Globus pallidus (tissue), 1 donor: Measurements from ENCODE around the gene SH3BP5.
A peak's percentile ranks its signal among the peaks of the same experiment; 100 is the strongest.
"Not testable (repeated sequence)": the region's sequence is repeated elsewhere in the genome, so short reads cannot be mapped to it uniquely, and the experiment has no call there.

Experiments used
- DNase-seq: peaks from one replicate; pipeline ENCODE4 v3.0.0-alpha.2; 2015; ENCODE audit warnings: low spot score

Gene SH3BP5, protein sequence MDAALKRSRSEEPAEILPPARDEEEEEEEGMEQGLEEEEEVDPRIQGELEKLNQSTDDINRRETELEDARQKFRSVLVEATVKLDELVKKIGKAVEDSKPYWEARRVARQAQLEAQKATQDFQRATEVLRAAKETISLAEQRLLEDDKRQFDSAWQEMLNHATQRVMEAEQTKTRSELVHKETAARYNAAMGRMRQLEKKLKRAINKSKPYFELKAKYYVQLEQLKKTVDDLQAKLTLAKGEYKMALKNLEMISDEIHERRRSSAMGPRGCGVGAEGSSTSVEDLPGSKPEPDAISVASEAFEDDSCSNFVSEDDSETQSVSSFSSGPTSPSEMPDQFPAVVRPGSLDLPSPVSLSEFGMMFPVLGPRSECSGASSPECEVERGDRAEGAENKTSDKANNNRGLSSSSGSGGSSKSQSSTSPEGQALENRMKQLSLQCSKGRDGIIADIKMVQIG

DNA sequence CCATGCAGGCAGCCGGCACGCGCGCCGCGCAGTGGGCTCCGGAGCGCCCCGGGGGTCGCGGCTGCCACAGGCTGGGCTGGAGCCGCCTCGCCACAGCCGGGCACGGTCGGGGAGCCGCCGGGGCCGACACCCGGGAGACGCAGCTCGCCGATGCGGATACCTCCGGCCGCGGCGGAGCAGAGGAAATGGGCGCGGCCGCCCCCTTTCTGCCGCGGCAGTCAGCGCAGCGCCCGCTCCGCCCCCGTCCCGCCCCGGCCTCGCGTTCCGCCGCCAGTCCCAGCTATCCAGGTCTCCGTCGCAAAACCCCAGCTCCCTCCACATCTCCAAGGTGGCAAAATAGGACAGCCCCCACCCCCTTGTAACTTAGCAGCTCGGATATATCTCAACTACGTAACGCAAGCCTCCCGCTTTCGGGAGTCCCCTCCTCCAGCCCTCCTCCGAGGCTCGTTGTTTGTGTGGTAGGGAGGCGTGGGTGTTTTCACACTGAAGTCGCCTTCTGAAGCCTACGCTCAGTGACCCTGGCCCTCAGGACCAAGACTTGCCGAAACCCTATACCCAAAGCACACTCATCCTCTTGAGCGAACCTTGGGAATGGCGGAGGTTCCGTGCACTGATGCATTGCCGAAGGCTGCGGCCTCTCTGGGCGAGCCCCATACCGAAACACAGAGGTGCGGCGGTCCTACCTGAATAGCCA, at the start of gene SH3BP5:
Gene SH3BP5 (minus strand): TSS at position 182 of the 694 bp plus-strand sequence. CDS start 178 bp downstream, at position 4.
- DNase-seq, result peak; percentile 69

DNA sequence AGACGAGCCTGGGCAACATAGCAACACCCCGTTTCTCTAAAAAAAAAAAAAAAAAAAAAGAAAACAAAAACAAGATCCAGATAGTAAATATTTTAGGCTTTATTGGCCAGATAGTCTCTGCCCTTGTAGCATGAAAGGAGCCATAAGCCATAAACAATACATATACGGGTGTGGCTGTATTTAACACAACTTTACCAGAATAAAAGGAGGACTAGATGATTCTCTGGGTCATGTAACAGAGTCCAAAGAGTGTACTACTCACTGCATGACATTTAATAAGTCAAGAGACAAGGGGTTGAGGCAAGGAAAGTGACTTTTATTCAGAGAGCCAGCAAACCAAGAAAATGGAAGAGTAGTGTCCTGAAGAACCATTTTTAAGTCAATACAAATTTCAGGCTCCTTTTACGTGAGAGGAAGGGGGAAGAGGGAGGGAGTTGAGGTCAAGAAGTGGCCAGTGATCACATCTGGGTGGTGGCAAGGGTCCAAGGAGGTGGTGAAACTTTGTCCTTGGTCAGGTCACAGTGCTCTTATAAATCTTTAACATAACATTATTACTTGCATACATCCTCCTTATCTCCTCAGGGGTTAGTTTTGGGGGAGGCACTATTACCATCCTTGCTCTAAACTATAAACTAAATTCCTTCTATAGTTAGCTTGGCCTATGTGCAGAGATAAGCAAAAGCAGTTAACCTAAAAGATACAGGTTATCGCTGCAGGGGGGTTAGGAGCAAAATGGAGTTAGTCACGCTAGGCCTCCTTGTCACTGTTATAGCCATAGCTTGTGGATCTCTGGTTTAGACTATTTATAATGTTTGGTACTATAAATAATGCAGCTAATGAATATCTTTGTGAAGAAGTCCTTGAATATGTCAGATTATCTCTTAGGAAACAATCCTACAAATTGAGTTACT, 48.8 kb upstream of the SH3BP5 start:
- no peak for DNase-seq

DNA sequence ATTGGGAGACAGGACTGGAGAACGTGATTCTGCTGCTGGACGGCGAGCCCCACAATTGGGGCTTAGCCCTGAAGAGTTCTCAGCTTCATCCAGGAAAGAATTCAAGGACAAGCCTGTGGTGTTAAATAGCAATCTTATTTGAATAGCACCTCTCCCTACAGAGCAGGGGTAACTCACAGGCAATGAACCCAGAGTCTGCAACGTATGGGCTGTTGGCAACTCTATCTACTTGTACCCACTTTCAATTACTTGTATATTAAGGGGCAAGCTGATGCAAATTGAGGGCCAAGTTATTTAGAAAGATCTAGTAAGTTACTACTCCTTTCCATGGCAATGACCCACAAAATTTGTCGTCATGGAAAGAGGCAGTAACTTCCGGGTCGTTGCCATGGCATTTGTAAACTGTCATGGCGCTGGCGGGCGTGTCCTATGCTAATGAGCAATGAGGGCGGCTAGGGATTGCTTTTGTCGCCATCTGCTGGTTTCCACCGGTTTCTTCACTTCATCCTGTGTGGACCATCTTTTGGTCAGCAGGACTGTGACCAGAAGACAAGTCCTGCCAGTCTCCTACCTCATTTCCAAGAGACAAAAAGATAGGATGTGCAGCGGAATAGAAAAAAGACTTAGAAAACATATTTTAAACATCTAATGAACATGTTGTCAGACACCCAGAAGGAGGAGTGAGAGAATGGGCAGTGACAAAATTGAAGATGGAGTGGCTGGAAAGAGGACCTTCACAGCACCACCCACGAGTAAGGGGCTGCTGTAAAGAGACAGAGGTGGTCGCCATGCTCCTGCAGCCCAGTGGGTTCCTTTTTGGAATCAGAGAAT, 45.8 kb upstream of the SH3BP5 start:
- DNase-seq, result peak; percentile 95

DNA sequence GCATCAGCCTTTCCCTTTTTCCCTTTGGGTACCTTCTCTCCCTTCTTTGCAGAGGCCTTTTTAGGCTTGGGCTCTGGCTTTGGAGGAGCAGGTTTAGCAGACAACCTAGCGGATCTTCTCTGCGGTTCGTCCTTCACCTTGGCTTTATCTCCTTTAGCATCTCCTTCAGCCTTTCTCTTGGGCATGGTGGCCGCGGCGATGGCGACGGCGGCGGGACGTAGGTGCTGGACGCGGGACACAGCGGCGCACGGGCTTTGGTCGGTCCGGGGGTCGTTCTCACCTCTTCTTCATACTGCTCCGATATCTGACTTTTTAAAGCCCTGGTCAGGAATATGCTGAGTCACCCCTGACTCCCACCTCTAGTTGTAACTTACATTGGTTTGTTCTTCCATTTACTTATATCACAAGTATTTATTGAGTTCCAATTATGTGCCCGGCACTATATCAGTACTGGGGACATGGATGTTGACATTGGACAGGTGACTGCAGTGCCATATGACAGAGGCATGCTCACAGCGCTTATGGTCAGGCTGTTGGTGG, 43.1 kb upstream of the SH3BP5 start:
- no peak for DNase-seq

DNA sequence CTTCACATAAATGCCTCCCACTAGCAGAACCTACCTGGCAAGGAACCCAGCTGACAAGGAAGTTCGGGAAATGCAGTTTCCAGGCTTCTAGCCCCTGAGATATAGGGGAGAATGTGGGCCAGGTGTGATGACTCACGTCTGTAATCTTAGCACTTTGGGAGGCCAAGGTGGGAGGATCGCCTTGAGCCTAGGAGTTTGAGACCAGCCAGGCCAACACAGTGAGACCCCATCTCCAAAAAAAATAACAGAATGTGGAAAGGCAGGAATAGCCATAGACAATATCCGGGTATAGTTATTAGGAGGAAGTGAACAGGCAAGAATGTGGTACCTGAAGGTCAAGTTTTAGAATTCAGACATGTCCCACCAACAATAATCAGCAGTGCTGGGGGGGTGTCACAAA, 40.5 kb upstream of the SH3BP5 start:
- no peak for DNase-seq

DNA sequence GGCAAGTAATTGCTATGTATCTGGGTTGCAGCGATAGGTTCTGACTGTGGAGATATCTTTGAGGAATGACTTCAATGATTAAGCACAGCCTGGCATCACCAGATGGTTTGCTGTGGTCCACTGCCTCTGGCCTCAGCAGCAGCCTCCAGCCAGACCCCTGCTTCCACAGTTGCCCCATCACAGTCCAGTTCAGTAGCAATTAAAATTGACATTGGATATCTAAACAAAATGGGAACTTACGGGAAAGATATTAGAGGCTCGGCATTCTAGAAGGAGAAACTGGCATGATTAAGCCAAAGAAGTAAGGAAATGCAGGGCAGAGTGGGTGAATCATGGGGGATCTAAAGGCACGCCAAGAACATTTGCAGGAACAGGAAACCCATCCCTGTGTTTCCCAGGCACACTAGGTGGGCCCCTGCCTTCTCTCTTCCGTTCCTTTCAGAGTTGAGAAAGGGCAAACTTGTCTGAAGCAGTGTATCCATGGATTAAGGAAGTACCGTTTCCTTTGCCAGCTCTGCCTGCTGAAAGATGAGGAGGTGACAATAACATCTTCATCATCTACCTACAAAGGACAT, 36.3 kb upstream of the SH3BP5 start:
- DNase-seq, result no peak

DNA sequence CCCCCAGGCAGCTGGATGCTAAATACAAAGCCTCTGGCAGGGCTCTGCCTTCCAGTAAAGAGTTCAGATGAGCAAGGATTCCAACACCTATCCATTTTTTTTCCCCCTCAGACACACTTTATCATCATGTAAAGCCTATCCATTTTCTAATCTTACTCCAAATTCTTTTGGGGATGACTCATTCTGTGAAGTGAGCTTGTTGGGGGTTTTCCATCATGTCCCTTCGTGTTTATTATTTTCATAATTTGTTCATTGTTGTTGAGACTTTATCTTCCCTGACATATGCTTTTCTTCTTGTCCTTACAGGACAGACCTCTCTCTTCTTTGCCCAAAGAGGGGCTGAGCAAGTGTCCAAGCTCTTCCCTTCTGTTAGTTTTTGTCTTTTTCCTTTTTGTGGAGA, 34.7 kb upstream of the SH3BP5 start:
- no peak for DNase-seq

DNA sequence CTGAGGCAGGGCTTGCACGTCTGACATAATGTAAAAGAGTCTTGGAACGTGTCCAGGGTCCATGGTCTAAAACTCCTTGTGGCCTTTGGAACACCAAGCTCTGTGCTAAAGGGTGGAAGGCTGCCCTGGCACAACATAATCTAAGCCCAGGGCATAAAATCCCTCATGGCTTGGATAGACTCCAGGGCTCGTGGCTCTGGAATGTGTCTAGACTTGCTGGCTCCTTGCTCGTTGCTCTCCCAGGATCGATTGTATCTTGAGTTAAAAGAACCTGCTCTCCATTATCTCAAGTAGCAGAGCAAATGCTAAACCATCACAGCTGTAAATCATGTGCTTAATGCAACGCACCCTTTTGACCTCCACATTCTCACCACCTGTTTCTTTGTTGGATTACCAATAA, 31.7 kb upstream of the SH3BP5 start:
- not testable (repeated sequence) for DNase-seq

DNA sequence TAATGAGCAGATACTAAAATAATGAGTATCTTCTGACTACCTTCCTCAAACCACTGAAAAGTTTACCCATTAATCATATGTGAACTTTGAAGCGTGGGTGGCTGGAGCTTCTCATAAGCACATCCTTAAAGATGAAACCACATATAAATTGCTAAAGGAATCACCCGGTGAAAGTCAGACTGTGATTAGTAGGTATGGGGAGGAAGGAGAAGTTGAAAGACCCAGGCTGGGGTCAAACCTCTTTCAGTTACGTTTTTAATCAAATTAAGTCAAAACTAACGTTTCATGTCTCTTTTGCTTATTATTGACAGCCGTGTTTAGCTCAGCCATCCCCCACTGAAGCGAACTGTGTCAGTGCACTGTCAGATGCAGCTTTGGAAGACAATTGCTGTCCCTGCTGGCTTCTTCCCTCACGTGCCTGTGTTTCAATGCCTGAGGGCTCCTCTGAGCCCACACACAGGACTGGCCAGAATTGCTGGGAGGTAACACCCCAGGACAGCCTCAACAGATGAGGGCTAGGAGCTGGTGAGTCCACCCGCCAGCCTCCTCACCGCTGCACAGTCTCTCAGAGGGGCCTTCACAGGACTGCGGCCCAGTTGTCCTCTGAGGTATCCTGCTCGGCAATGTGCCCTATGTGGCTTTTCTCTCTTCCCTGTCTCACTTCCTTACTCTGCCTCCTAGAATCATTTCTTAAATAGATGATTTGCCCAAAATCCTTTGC, 29.3 kb upstream of the SH3BP5 start:
- DNase-seq, result no peak

DNA sequence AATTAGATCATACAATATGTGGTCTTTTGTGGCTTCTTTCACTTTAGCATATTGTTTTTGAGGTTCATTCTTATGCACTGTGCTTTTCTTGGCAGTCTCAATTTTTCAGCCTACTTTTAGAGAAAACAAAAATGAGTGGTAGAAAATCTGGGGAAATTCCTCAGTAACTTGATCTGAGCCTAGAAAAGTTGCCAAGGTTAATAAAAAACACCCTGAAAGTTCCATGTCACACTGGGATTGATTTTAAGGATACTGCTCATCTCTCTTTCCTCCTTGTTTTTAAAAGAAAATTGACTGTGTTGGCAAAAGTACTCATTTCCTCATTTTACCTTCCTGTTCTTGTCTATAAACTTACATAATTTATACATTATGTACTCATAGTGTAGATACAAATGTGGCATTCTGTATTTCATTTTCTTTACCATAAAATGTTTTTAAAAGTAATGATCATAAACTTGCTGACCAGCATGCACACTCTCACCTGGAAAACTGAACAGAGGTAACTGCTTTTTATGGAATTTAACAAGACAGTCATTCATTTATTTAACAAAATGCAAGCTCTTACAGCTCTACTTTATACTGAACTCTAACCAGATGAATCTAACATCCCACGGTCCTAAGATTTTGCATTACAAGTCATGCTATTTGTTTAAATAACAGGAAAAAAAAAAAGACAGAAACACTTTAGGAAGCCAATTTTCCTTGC, 28.6 kb upstream of the SH3BP5 start:
- no peak for DNase-seq

DNA sequence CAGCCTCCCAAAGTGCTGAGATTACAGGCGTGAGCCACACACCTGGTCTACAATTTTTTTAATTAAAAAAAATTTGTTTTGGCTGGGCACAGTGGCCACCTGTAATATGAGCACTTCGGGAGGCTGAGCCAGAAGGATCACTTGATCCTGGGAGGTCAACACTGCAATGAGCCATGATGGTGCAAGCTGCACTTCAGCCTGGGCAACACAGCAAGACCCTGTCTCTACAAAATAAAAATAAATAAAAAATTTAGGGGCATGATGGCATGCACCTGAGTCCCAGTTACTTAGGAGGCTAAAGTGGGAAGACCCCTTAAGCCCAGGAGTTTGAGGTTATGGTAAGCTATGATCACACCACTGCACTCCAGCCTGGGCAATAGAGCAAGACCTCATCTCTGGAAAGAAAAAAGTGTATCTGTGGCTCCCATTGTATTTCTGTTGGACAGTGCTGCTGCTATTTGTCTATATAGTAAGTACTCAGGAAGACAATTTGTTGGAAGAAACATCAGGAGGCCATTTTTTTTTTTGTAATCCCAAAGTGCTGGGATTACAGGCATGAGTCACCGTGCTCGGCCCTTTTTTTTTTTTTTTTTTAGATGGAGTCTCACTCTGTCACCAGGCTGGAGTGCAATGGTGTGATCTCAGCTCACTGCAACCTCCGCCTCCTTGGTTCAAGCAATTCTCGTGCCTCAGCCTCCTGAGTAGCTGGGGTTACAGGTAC, 27.5 kb upstream of the SH3BP5 start:
- no peak for DNase-seq

DNA sequence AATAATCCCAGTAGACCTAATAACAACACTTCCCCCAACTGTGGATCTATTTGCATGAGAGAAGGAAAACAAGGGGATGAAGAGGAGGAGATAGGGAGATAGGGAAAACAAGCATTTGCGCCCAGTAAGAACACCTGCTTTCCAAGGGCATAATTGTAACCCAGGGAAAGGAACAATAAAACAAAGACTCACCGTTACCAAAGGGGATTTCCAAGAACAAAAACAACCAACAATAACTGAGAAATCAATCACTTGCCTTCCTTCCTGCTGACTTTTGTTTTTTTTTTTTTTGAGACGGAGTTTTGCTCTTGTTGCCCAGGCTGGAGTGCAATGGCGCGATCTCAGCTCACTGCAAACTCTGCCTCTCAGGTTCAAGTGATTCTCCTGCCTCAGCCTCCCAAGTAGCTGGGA, 24.3 kb upstream of the SH3BP5 start:
- not testable (repeated sequence) for DNase-seq

DNA sequence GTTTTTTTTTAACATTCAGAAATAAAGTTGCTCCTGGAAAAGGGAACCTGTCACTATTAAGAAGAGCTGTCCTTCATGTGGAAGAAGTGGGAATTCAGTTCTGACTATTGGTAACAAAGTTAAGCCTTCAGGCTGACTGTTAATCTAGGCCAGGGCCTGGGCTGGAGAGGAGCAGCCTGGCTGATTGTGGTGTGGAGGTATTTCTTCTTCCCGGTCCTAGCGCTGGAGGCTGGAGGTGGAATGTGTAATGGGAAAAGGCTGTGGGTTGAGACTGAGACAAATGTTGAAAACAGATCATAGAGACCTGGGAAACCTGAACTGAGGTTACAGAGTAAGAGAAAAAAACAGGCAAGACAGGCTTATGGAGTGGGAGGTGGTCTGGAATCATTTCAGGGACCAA, 23.8 kb upstream of the SH3BP5 start:
- no peak for DNase-seq

DNA sequence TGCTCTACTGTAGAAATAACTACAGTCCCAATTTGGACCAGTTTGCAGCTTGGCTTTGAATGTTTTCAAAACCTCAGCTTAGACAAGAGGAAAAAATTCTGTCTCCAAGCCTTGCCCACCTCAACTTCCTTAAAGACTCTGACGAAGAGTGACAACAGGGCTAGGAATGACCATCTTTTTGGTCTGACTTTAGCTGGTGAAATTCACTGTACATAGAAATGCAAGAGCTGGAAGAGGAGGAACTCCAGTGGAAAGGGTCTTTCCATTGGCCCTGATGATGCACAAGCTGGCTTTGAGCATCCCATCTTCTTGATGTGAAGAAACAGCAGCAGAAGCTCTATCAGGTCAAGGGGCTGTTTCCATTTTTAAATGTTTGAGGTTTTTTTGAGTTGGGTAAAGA, 22.7 kb upstream of the SH3BP5 start:
- no peak for DNase-seq

DNA sequence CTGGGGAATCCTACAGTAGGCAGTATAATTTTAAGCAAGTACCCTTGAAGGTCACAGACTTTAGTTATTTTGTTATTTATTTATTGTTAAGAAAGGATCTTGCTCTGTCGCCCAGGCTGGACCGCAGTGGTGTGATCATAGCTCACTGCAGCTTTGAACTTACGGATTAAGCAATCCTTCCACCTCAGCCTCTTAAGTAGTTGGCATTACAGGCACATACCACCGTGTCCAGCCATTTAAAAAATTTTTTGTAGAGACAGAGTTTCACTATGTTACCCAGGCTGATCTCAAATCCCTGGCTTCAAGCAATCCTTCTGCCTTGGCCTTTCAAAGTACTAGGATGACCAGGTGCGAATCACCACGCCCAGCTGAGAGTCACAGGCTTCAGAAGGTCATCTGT, 22.1 kb upstream of the SH3BP5 start:
- DNase-seq, result no peak

DNA sequence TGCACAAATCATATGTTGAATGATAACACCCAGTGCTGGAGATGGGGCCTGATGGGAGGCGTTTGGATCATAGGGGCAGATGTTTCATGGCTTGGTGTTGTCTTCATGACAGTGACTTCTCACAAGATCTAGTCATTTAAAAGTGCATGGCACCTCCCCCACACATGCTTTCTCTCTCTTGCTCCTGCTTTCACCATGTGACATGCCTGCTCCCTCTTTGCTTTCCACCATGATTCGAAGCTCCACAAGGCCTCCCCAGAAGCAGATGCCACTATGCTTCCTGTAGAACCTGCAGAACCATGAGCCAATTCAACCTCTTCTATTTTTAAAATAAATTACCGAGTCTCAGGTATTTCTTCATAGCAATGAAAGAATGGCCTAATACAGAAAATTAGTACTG, 17.8 kb upstream of the SH3BP5 start:
- DNase-seq, result no peak

DNA sequence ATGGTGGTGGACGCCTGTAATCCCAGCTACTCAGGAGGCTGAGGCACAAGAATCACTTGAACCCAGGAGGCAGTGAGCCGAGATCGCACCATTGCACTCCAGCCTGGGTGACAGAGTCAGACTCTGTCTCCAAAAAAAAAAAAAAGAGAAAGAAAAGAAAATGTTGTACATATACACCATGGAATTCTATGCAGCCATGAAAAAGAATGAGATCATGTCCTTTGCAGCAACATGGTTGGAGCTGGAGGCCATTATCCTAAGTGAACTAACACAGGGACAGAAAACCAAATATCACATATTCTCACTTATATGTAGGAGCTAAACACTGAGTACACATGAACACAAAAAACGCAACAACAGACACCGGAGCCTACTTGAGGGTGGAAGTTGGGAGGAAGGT, 17.1 kb upstream of the SH3BP5 start:
- not testable (repeated sequence) for DNase-seq

DNA sequence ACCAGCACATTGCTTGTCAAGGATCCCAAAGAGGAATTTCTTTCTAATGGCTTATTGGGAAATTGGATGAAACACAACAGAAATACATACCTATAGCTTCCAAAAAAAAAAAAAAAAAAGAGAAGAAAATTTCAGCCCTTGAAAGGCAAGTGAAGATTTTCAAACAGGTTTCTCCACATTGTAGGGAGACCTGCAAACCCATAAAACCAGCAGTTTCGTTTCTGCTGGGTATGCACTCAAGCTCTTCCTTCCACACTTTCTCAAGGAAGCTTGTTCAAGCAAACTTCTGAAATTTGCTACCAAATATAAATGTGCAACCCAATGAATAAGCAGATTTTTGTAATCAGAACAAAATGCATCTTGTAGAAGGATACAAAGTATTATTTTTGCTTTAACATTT, 15.9 kb upstream of the SH3BP5 start:
- no peak for DNase-seq

DNA sequence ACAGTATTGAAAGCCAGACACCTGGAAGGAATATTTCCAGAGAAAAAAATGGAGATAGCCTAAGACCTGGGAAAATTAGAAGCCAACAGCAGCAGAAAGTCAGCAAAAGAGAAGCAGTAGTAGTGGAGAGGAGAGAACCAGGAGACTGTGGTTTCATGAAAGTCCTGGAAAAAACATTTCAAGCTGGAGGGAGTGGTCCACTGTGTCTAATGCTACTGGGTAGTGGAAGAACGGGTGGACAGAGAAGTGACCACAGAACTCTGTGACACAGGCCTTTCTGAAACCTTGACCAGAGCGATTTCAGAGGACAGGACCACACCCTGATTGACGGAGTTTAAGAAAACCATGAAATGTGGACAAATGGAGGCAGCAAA, 15.3 kb upstream of the SH3BP5 start:
- no peak for DNase-seq
